Loucy (cell line): ENCODE data around the gene CASP9.
A peak's percentile ranks its signal among the peaks of the same experiment; 100 is the strongest.

Source experiments
- H2AFZ ChIP-seq: fragments of 200-600 bp; sonication (generic); 2 replicates; pipeline ENCODE4 v1.6.0; 2016; ENCODE audit warnings: antibody characterized with exemption, mild to moderate bottlenecking, low read length, moderate library complexity
- H3F3A ChIP-seq: fragments of 200-600 bp; 2 replicates; pipeline ENCODE4 v1.6.0; 2016; ENCODE audit warnings: antibody characterized with exemption, low read depth, mild to moderate bottlenecking
- H3K27me3 ChIP-seq: fragments of 200-600 bp; sonication (generic); 2 replicates; pipeline ENCODE4 v1.6.1; 2014; ENCODE audit warnings: low read length, mild to moderate bottlenecking; ENCODE audit not compliant: insufficient read depth, poor library complexity, severe bottlenecking
- H3K36me3 ChIP-seq: fragments of 200-600 bp; sonication (generic); 2 replicates; pipeline ENCODE4 v1.6.1; 2016; ENCODE audit warnings: low read length; ENCODE audit not compliant: insufficient read depth
- H3K4me1 ChIP-seq: fragments of 200-600 bp; sonication (generic); 2 replicates; pipeline ENCODE4 v1.5.1; 2014; ENCODE audit warnings: low read length, mild to moderate bottlenecking; ENCODE audit not compliant: insufficient read depth, poor library complexity, severe bottlenecking
- H3K4me2 ChIP-seq: fragments of 200-600 bp; sonication (generic); 2 replicates; pipeline ENCODE4 v1.6.0; 2014; ENCODE audit warnings: antibody characterized with exemption, low read length, low read depth, mild to moderate bottlenecking; ENCODE audit not compliant: poor library complexity, severe bottlenecking
- H3K4me3 ChIP-seq: fragments of 200-600 bp; sonication (generic); 2 replicates; pipeline ENCODE4 v1.5.1; 2014; ENCODE audit warnings: low read length, mild to moderate bottlenecking, mixed read lengths; ENCODE audit not compliant: poor library complexity, severe bottlenecking
- H3K79me2 ChIP-seq: fragments of 200-600 bp; sonication (generic); 2 replicates; pipeline ENCODE4 v1.6.1; 2014; ENCODE audit warnings: low read length; ENCODE audit not compliant: insufficient read depth
- H3K9ac ChIP-seq: fragments of 200-600 bp; sonication (generic); 2 replicates; pipeline ENCODE4 v1.6.0; 2014; ENCODE audit warnings: mild to moderate bottlenecking, low read depth, low read length, moderate library complexity; ENCODE audit not compliant: poor library complexity, severe bottlenecking
- H3K9me2 ChIP-seq: fragments of 200-600 bp; sonication (generic); replicated peaks from 2 replicates; pipeline ENCODE4 v1.6.1; 2016; ENCODE audit warnings: low read depth, low read length, mixed read lengths
- H3K9me3 ChIP-seq: fragments of 200-600 bp; sonication (generic); 2 replicates; pipeline ENCODE4 v1.6.1; 2014; ENCODE audit warnings: mild to moderate bottlenecking, antibody characterized with exemption, low read length, low read depth; ENCODE audit not compliant: insufficient read depth
- H4K20me1 ChIP-seq: fragments of 200-600 bp; sonication (generic); 2 replicates; pipeline ENCODE4 v1.6.0; 2014; ENCODE audit warnings: antibody characterized with exemption, low read length, mild to moderate bottlenecking; ENCODE audit not compliant: insufficient read depth, poor library complexity, severe bottlenecking
- EZH2phosphoT487 ChIP-seq: fragments of 200-600 bp; IDR thresholded peaks from 2 replicates; pipeline ENCODE4 v1.6.1; 2018; ENCODE audit warnings: antibody characterized with exemption, mild to moderate bottlenecking, moderate library complexity, borderline replicate concordance
- TF ChIP-seq, protein P1 (sequence below): fragments of 200-600 bp; sonication (generic); conservative IDR thresholded peaks from 2 replicates; pipeline ENCODE4 v1.5.1; 2014; ENCODE audit warnings: mild to moderate bottlenecking, antibody characterized with exemption, low read length

The CASP9 gene

GRCh38 chr1:15504436-15504835 lies 19.6 kb downstream of the CASP9 start:
- TF ChIP-seq, protein P1, sequence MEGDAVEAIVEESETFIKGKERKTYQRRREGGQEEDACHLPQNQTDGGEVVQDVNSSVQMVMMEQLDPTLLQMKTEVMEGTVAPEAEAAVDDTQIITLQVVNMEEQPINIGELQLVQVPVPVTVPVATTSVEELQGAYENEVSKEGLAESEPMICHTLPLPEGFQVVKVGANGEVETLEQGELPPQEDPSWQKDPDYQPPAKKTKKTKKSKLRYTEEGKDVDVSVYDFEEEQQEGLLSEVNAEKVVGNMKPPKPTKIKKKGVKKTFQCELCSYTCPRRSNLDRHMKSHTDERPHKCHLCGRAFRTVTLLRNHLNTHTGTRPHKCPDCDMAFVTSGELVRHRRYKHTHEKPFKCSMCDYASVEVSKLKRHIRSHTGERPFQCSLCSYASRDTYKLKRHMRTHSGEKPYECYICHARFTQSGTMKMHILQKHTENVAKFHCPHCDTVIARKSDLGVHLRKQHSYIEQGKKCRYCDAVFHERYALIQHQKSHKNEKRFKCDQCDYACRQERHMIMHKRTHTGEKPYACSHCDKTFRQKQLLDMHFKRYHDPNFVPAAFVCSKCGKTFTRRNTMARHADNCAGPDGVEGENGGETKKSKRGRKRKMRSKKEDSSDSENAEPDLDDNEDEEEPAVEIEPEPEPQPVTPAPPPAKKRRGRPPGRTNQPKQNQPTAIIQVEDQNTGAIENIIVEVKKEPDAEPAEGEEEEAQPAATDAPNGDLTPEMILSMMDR, result no peak
- no peak for TF ChIP-seq EZH2phosphoT487
- H3K36me3 ChIP-seq, result no peaks in the 10 kb centered on the region; the same call in 1 of the 2 replicates

GRCh38 chr1:15501208-15502032 lies 22.6 kb downstream of the CASP9 start:
- TF ChIP-seq, protein P1, result peak; percentile 78
- no peak for TF ChIP-seq EZH2phosphoT487

More at GRCh38 chr1:15504436-15504835, 19.6 kb downstream of the CASP9 start:
- Histone ChIP-seq H3K9me3 (no peaks in the 10 kb centered on the region), H3K79me2 (no peaks in the 10 kb centered on the region), H4K20me1 (no peaks in the 10 kb centered on the region), H3K4me3 (no peak overlapping the region), H3K4me1 (no peaks in the 10 kb centered on the region), H3F3A (no peaks in the 10 kb centered on the region), H2AFZ (no peak overlapping the region), H3K27me3 (no peaks in the 10 kb centered on the region), H3K9ac (no peak overlapping the region), H3K4me2 (no peak overlapping the region), H3K9me2 (no peaks in the 10 kb centered on the region)

GRCh38 chr1:15500184-15501178 lies 23.5 kb downstream of the CASP9 start:
- H3K9ac ChIP-seq, result no peak overlapping the region
- TF ChIP-seq, protein P1, result no peak
- no peak for TF ChIP-seq EZH2phosphoT487
- H3K4me2 ChIP-seq, result no peak overlapping the region
- no peak overlapping the region for H3K4me3 ChIP-seq
- no peaks in the 10 kb centered on the region; the same call in 1 of the 2 replicates for H3K36me3 ChIP-seq
- no peaks in the 10 kb centered on the region for H3K9me3 ChIP-seq
- H3K79me2 ChIP-seq, result no peaks in the 10 kb centered on the region
- no peaks in the 10 kb centered on the region for H3K27me3 ChIP-seq
- H3F3A ChIP-seq, result no peaks in the 10 kb centered on the region
- no peaks in the 10 kb centered on the region for H3K4me1 ChIP-seq
- H4K20me1 ChIP-seq, result no peaks in the 10 kb centered on the region
- H3K9me2 ChIP-seq, result no peaks in the 10 kb centered on the region
- no peak overlapping the region for H2AFZ ChIP-seq

More at GRCh38 chr1:15501208-15502032, 22.6 kb downstream of the CASP9 start:
- Histone ChIP-seq H3K79me2 (no peaks in the 10 kb centered on the region), H3K9me2 (no peaks in the 10 kb centered on the region), H2AFZ (no peak overlapping the region), H3K4me1 (no peaks in the 10 kb centered on the region), H3K9ac (no peak overlapping the region), H3F3A (no peaks in the 10 kb centered on the region), H3K4me3 (no peak overlapping the region), H4K20me1 (no peaks in the 10 kb centered on the region), H3K9me3 (no peaks in the 10 kb centered on the region), H3K36me3 (no peaks in the 10 kb centered on the region; the same call in 1 of the 2 replicates), H3K27me3 (no peaks in the 10 kb centered on the region), H3K4me2 (no peak overlapping the region)
